Activated naive CD4-positive, alpha-beta T cell (primary cell): ENCODE data around the gene BTC.
"Not testable (repeated sequence)": the region's sequence is repeated elsewhere in the genome, so short reads cannot be mapped to it uniquely, and the experiment has no call there.

ENCODE experiments used
- DNase-seq, 4 experiments: peaks; one replicate each; lab custom pipeline; 2025; lab: John Stamatoyannopoulos, UW

BTC gene, protein sequence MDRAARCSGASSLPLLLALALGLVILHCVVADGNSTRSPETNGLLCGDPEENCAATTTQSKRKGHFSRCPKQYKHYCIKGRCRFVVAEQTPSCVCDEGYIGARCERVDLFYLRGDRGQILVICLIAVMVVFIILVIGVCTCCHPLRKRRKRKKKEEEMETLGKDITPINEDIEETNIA

DNA sequence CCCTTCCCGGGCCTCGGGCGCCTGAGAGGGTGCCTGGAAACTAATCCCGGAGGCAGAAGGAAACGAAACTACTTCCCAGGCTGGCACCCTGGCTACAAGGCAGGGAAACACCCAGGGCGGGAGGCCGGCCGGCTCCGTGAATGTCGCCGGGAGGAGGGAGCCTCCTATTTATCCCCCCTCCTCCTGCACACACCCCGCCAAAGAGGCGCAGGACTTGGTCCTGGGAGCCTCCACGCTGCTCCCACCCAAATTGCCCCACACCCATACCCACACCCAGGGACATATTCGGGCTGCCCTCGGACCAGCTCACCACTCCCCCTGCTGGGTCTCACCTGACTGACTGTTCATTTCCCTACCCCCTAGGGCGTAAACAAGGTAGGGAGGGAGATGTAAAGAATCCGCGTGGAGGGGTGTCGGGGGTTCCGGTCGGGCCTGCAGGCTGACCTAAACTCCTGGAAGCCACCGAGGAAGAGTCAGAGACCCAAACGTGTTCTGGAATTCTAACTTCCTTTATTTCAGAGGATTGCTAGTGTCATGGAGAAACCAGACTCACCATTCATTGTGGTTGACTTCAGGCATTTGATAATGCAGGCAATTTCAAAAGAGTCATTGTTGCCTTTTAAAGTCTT lies at the start of gene BTC:
Gene BTC, minus strand, starts transcription at position 142 of the 629 bp plus-strand sequence. CDS start 198 bp downstream, outside the sequence.
- no peak for DNase-seq

- no peak for DNase-seq
Measured at GRCh38 chr4:74840936-74841509, 46.7 kb upstream of the BTC start.

GRCh38 chr4:74838746-74839370 lies 44.5 kb upstream of the BTC start:
- DNase-seq = no peak

DNA sequence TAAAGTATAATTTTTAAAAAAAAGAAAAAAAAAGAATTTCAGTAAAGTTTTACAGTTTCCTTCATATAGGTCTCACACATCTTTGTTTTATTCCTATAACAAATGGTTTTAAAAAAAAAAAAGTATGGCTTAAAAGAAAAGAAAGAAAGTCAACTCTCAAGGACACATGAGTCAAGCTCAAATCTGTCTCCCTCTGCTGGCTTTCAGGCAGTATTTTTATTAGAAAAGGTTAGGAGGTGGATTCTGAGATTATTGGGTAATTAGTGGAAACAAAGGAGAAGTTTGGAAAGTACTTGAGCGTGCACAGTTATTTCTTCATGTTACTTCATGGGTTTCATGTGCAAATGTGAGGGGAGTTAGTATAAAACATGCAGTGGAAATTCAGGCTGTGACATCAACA lies 36.6 kb upstream of the BTC start:
- no peak for DNase-seq

DNA sequence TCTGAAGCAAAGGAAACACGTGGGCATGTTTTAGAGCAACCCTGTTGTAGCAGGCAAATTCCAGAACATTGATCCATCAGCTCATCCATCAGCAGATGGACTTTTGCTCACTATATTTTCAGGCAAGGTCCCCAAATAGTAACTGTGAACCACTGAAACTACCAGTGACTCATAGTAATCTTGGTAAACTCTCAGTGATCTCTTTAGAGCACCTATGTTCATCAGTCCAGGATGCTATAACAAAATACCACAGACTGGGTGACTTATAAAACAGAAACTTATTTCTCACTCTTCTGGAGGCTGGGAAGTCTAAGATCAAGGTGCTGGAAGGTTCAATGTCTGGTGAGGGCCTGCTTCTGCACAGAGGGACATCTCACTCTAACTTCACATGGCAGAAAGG lies 28.9 kb upstream of the BTC start:
- DNase-seq = no peak

- no peak for DNase-seq
Measured at GRCh38 chr4:74822603-74823002, 28.3 kb upstream of the BTC start.

DNA sequence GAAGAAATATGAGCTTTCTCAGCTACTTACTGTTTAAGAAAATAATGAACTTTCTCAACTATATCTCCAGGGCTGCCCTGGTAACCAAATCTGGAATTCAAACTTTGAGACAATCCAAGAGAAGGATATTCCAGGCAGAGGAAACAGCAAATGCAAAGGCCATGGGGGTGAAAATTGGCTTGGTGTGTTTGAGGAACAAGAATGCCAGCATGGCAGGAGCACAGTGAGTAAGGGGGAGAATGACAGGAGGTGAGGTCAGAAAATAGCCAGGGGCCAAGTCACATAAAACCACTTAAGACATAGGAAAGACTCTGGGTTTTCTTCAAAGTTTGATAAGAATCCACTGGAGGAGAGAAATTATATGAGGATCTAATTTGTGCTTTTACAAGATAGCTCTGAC lies 27.2 kb upstream of the BTC start:
- no peak for DNase-seq

GRCh38 chr4:74814052-74814451 lies 19.7 kb upstream of the BTC start:
- no peak for DNase-seq

DNA sequence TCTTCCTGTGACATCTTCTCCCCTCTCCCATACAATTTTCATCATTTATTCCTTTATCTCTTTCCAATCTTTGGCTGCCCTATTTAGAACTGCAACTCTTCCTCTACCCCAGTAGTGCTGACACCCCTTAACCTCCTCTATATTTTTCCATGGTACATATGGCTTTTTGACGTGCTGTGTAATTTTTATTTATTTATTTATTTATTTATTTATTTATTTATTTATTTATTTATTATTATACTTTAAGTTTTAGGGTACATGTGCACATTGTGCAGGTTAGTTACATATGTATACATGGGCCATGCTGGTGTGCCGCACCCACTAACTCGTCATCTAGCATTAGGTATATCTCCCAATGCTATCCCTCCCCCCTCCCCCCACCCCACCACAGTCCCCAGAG lies 17.7 kb upstream of the BTC start:
- DNase-seq = not testable (repeated sequence)

DNA sequence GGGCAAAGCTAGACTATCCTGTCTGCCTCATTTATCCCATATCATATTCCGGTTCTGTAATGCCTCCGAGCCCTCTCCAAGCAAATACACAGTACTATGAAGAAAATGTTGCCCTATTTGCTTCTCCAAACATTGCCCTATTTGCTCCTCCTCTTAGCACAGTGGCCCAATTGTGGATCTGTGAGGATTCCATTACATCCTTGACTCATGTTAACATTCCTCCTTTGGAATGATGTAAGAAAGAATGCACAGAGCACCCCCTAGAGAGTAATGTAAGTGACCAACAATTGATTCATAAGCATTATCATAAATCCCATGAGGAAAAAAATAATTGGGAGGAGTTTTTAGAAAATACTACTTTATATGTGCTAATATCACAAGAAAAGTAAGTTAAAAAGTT lies 11.3 kb upstream of the BTC start:
- DNase-seq = no peak

DNA sequence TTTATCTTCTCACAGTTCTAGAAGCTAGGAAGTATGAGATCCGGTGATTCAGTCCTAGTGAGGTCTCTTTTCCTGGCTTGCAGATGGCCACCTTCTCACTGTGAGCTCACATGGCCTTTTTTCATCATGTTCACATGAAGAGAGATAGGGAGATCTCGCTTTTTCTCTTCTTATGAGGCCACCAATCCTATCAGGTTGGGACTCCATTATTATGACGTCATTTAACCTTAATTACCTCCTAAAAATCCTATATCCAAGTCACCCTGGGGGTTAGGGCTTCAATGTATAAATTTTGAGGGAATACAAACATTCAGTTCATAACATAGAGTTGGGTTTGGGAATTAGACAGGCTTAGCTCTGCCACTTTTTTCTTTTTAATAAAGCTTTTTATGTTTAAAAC lies 6.0 kb upstream of the BTC start:
- DNase-seq = no peak

- DNase-seq = no peak
Measured at GRCh38 chr4:74796631-74797030, 2.3 kb upstream of the BTC start.

DNA sequence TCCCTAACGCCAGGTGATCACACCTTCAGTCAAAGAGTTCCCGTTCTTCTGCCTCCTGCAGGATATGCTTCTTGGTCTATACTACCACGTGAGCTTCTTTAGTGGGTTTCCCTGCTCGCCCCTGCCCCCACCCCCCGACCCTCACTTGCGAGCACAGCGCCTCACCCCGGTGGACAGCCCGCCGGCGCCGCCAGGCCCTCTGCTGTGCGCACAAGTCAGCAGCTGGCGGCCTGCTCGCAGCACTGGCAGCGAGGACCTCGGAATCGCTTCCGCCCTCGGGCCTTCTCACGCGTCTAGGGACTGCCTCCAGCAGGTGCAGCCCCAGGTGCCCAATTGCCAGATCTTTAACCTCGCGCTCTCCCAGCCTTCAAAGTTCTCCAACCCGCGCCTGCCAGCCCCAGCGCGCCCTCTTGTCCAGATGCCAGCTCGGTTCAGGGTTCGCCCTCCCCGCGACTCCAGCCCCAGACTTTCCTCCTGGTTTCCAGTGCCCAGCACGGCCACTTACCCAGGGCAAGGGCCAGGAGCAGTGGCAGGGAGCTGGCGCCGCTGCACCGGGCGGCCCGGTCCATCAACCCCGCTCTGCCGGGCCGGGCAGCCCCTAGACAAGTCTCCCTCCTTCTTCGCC lies 454 bp downstream of the BTC start:
- DNase-seq = no peak

GRCh38 chr4:74790652-74791051 lies 3.7 kb downstream of the BTC start:
- no peak for DNase-seq

GRCh38 chr4:74789518-74789917 lies 4.8 kb downstream of the BTC start:
- DNase-seq = no peak

DNA sequence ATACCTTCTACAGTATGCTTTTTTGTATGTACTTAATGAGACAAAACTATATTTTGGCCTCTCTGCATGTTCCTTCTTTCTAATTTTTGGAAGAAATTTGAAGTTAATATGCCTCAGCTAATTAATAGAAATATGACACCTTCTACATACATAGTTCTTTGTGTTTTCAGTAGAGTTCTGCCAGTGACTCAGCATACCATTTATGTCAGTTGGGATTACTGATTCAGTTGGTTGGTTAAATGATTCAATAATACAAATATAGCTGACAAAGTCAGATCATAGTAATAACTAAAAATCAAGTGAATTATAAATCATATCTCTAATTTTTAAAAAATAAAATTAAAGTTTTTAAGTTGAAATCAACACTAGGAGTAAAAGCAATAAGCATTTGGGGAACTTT lies 16.8 kb downstream of the BTC start:
- no peak for DNase-seq

- DNase-seq = no peak
Measured at GRCh38 chr4:74772783-74773182, 21.5 kb downstream of the BTC start.

DNA sequence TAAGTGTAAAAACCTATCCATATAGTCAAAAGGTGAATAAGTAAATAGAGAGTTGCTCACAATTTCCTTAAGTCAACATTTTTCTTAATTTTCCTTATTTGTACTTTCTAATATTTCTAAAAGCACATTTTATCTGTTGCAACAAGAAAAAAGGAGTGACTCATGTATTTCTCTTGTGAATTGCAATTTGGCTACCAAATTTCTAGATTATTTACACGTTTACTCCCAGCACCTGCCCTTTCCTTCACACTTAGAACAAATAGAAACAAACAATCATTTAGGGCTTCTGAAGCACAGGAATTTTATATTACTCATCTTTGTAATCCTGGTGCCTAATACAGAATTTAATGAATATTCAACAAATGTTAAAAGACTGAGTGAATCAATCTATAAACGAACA lies 22.2 kb downstream of the BTC start:
- no peak for DNase-seq

DNA sequence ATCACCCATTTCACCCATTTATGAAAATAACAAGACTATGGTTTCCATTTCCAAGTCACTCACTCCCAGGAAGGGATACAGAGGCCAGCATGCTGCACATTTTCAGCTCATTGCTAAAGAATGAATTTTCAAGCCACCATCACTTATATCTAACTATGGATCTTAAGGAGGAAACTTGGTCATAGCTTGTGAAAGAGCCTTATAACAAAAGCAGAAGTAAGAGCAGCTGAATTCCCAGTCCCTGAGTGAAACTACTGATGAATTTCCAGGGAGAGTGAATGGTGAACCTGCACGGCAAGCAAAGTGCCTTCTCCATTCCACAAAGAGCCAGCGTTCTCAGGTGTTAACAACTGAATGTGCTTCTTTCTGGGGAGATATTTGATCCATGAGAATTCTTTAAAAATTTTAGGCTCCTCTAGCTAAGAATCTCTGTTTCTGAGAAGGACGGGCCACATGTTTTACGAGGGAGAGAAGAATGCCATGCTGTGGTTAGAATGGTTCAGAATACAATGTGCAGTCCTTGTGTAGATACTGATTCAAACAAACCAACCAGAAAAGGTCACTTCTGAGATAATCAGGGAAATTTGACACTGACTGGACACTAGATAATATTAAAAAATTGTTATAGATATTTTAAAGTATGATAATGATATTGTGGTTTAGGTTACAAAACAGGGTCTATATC lies 24.0 kb downstream of the BTC start:
- DNase-seq = no peak

- DNase-seq = no peak
Measured at GRCh38 chr4:74768857-74769525, 25.3 kb downstream of the BTC start.

- no peak for DNase-seq
Measured at GRCh38 chr4:74764119-74764518, 30.2 kb downstream of the BTC start.
